Middle frontal gyrus (tissue), 1 donor: Measurements from ENCODE around the gene GNG14.
A peak's percentile ranks its signal among the peaks of the same experiment; 100 is the strongest.
"Not testable (repeated sequence)": the region's sequence is repeated elsewhere in the genome, so short reads cannot be mapped to it uniquely, and the experiment has no call there.

Experiments used
- DNase-seq: peaks from one replicate; pipeline ENCODE4 v3.0.0-alpha.2; 2015; ENCODE audit warnings: low spot score; ENCODE audit errors: extremely low spot score

GNG14 gene

GRCh38 chr19:12687496-12688196, at the start of gene GNG14:
TSS of gene GNG14 (plus strand) at chr19:12687998. CDS start at chr19:12688049, 51 bp downstream.
- DNase-seq: no peak

- no peak for DNase-seq
These were observed 49.1 kb upstream of the GNG14 start for GRCh38 chr19:12638611-12639182.

- peak; percentile 60 for DNase-seq
These were observed 47.7 kb upstream of the GNG14 start for GRCh38 chr19:12639901-12640613.

GRCh38 chr19:12641456-12641855, 46.3 kb upstream of the GNG14 start:
- DNase-seq: no peak

GRCh38 chr19:12642506-12642905, 45.3 kb upstream of the GNG14 start:
- DNase-seq: no peak

GRCh38 chr19:12643716-12644115, 44.1 kb upstream of the GNG14 start:
- DNase-seq: not testable (repeated sequence)

GRCh38 chr19:12646551-12646950, 41.2 kb upstream of the GNG14 start:
- no peak for DNase-seq

- DNase-seq: no peak
These were observed 40.8 kb upstream of the GNG14 start for GRCh38 chr19:12647047-12647446.

- DNase-seq: no peak
These were observed 40.2 kb upstream of the GNG14 start for GRCh38 chr19:12647490-12648071.

- DNase-seq: no peak
These were observed 39.7 kb upstream of the GNG14 start for GRCh38 chr19:12648088-12648487.

GRCh38 chr19:12649941-12650340, 37.9 kb upstream of the GNG14 start:
- DNase-seq: no peak

GRCh38 chr19:12652219-12652618, 35.6 kb upstream of the GNG14 start:
- DNase-seq: no peak

- no peak for DNase-seq
These were observed 32.3 kb upstream of the GNG14 start for GRCh38 chr19:12655546-12655945.

GRCh38 chr19:12656899-12657571, 30.8 kb upstream of the GNG14 start:
- DNase-seq: no peak

GRCh38 chr19:12657966-12658365, 29.8 kb upstream of the GNG14 start:
- no peak for DNase-seq

- no peak for DNase-seq
These were observed 26.8 kb upstream of the GNG14 start for GRCh38 chr19:12660980-12661379.

GRCh38 chr19:12664406-12665280, 23.2 kb upstream of the GNG14 start:
- DNase-seq: no peak

GRCh38 chr19:12665281-12665573, 22.6 kb upstream of the GNG14 start:
- no peak for DNase-seq

- no peak for DNase-seq
These were observed 22.0 kb upstream of the GNG14 start for GRCh38 chr19:12665671-12666264.

- DNase-seq: no peak
These were observed 21.3 kb upstream of the GNG14 start, which contains the start of the genes MAN2B1 and WDR83 for GRCh38 chr19:12666265-12667048. TSS of gene MAN2B1 (minus strand) at chr19:12666742. CDS start at chr19:12666701, 41 bp downstream. TSS of gene WDR83 (plus strand) at chr19:12666807. CDS start at chr19:12669791, 2,984 bp downstream.
